ENCODE results near the gene PIAS1. TPM values are rescaled to one million over a fixed set of nuclear protein-coding genes. Genes with fewer than 3 reads are reported as not detected.

The PIAS1 gene
- total RNA-seq, 4 donors from 2014 or later = 61.8 to 106 (median 86.3) TPM

GRCh38 chr15:68113273-68113672 lies 59.2 kb downstream of the PIAS1 start:
- H3K36me3 ChIP-seq = no peaks in the 10 kb centered on the region
- no peak overlapping the region for H3K4me3 ChIP-seq
- no peaks in the 10 kb centered on the region for H3K9me3 ChIP-seq
- H3K4me1 ChIP-seq = peaks cover 0 to 55% (median 10%) of the 10 kb centered on the region in 4 donors
- H3K27ac ChIP-seq = peak overlapping the region in 1 of 4 donors; percentile 65
- TF ChIP-seq, protein P1, sequence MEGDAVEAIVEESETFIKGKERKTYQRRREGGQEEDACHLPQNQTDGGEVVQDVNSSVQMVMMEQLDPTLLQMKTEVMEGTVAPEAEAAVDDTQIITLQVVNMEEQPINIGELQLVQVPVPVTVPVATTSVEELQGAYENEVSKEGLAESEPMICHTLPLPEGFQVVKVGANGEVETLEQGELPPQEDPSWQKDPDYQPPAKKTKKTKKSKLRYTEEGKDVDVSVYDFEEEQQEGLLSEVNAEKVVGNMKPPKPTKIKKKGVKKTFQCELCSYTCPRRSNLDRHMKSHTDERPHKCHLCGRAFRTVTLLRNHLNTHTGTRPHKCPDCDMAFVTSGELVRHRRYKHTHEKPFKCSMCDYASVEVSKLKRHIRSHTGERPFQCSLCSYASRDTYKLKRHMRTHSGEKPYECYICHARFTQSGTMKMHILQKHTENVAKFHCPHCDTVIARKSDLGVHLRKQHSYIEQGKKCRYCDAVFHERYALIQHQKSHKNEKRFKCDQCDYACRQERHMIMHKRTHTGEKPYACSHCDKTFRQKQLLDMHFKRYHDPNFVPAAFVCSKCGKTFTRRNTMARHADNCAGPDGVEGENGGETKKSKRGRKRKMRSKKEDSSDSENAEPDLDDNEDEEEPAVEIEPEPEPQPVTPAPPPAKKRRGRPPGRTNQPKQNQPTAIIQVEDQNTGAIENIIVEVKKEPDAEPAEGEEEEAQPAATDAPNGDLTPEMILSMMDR (IDR thresholded peaks at IDR 0.05) = no peak
- TF ChIP-seq POLR2A (IDR thresholded peaks at IDR 0.05) = no peak
- no peak for DNase-seq (ENCODE audit: low spot score in 2 of 2)
- no peaks in the 10 kb centered on the region for H3K27me3 ChIP-seq

GRCh38 chr15:68113751-68114150 lies 59.6 kb downstream of the PIAS1 start:
- Histone ChIP-seq H3K4me1 (peaks cover 0 to 55% (median 10%) of the 10 kb centered on the region in 4 donors), H3K9me3 (no peaks in the 10 kb centered on the region), H3K36me3 (no peaks in the 10 kb centered on the region), H3K27me3 (no peaks in the 10 kb centered on the region), H3K4me3 (peak overlapping the region in 1 of 4 donors; percentile 32), H3K27ac (peak overlapping the region in 2 of 4 donors; percentile 57 to 65)
- no peak for DNase-seq (ENCODE audit: low spot score in 2 of 2)
- WGBS, 2 donors = 11 to 15% methylated on average over 1 of the region's 1 CpG
- TF ChIP-seq EP300 (IDR thresholded peaks at IDR 0.05) (no peak), POLR2A (IDR thresholded peaks at IDR 0.05) (no peak)
- TF ChIP-seq, protein P1 (IDR thresholded peaks at IDR 0.05) = no peak

GRCh38 chr15:68114356-68114755 lies 60.2 kb downstream of the PIAS1 start:
- Histone ChIP-seq H3K27me3 (no peaks in the 10 kb centered on the region), H3K36me3 (no peaks in the 10 kb centered on the region), H3K9me3 (no peaks in the 10 kb centered on the region), H3K4me1 (peaks cover 0 to 55% (median 10%) of the 10 kb centered on the region in 4 donors), H3K27ac (peak overlapping the region in 2 of 4 donors; percentile 57 to 65), H3K4me3 (peak overlapping the region in 3 of 4 donors; percentile 7 to 32 (median 16))
- 0% methylated on average over 1 of the region's 1 CpG for WGBS, 2 donors
- DNase-seq (ENCODE audit: low spot score in 2 of 2) = no peak
- TF ChIP-seq, protein P1 (IDR thresholded peaks at IDR 0.05) = no peak
- no peak for TF ChIP-seq EP300 (IDR thresholded peaks at IDR 0.05)
- TF ChIP-seq POLR2A (IDR thresholded peaks at IDR 0.05) = no peak

- no peaks in the 10 kb centered on the region for H3K9me3 ChIP-seq
- H3K27me3 ChIP-seq = no peaks in the 10 kb centered on the region
- WGBS, 2 donors = 43 to 51% methylated on average over 2 of the region's 2 CpGs
- peak overlapping the region in 2 of 4 donors; percentile 57 to 65 for H3K27ac ChIP-seq
- H3K4me1 ChIP-seq = peaks cover 0 to 57% (median 10%) of the 10 kb centered on the region in 4 donors
- H3K4me3 ChIP-seq = peak overlapping the region in 2 of 4 donors; percentile 7 to 32
- TF ChIP-seq, protein P1 (IDR thresholded peaks at IDR 0.05) = no peak
- TF ChIP-seq EP300 (IDR thresholded peaks at IDR 0.05) (no peak), POLR2A (IDR thresholded peaks at IDR 0.05) (no peak)
- no peaks in the 10 kb centered on the region for H3K36me3 ChIP-seq
- no peak for DNase-seq (ENCODE audit: low spot score in 2 of 2)
Measured at GRCh38 chr15:68114840-68115239, 60.7 kb downstream of the PIAS1 start.

DNA sequence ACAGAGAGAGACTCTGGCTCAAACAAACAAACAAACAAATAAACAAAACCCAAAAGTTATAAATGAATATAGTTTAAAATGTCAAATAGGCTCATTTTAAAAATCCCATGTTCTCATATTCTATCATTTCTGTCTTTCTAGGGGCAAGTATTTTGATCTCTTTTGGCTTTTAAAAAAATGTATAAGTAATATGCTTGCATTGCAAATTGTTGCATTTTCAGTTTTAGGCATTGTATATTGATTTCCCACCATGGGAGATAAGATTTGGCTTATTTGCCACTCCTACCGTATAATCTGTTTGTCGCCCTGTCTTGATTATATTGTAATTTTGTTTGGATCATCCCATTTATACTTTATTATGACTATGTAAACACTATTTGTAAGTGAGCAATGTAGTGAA lies 70.6 kb downstream of the PIAS1 start:
- TF ChIP-seq POLR2A (IDR thresholded peaks at IDR 0.05) (no peak), EP300 (IDR thresholded peaks at IDR 0.05) (no peak)
- TF ChIP-seq, protein P1 (IDR thresholded peaks at IDR 0.05) = no peak
- 86 to 91% methylated on average over 2 of the region's 2 CpGs for WGBS, 2 donors
- Histone ChIP-seq H3K9me3 (peaks cover 0 to 5% (median 0%) of the 10 kb centered on the region in 4 donors), H3K27ac (no peak overlapping the region), H3K4me3 (no peak overlapping the region), H3K36me3 (peaks cover 0 to 15% (median 0%) of the 10 kb centered on the region in 3 donors), H3K4me1 (peaks cover 0 to 20% (median 0%) of the 10 kb centered on the region in 4 donors), H3K27me3 (no peaks in the 10 kb centered on the region)
- DNase-seq (ENCODE audit: low spot score in 2 of 2) = no peak

All from tibial nerve (tissue), 4 donors.